Right lobe of liver (tissue), 4 donors: ENCODE data around the gene GPR141.

Source experiments
- POLR2A ChIP-seq: fragments of 450-650 bp; IDR thresholded peaks from one replicate; pipeline ENCODE4 v1.6.1; 2017; ENCODE audit warnings: antibody characterized with exemption, mild to moderate bottlenecking
- TF ChIP-seq, protein P1 (sequence below), 4 donors: fragments of 200-600 bp in 3 of 4; fragments of 450-650 bp in 1 of 4; IDR thresholded peaks; one replicate each; pipeline versions ENCODE4 v1.5.1 to v1.8.0; 2016 to 2022; ENCODE audit warnings: antibody characterized with exemption in 4 of 4, mild to moderate bottlenecking in 2 of 4
- donor health status: DM: no; HTN: no; CAD: no.
- donor health status: DM: no; HTN: no; CAD: no.
- donor health status: DM: no; HTN: yes; CAD: no.

DNA sequence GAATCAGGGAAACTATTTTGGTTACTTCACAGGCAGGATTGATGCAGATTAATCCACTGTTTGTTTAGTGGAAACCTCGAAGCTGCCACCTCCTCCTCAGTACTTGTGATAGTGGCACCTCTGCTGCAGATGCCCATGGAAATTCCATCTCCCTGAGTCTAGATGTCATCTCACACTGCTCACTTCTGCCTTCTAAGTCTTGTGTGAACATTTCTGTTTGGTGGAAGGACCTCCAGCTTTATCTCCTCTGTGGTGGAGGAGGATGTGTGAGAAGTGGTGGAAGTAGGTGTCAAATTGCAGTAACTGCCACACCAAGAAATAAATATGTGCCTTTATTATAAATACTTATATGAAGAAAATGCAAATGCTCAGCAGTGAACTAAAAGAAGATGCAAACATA, 25.8 kb upstream of the GPR141 start:
- TF ChIP-seq, protein P1, sequence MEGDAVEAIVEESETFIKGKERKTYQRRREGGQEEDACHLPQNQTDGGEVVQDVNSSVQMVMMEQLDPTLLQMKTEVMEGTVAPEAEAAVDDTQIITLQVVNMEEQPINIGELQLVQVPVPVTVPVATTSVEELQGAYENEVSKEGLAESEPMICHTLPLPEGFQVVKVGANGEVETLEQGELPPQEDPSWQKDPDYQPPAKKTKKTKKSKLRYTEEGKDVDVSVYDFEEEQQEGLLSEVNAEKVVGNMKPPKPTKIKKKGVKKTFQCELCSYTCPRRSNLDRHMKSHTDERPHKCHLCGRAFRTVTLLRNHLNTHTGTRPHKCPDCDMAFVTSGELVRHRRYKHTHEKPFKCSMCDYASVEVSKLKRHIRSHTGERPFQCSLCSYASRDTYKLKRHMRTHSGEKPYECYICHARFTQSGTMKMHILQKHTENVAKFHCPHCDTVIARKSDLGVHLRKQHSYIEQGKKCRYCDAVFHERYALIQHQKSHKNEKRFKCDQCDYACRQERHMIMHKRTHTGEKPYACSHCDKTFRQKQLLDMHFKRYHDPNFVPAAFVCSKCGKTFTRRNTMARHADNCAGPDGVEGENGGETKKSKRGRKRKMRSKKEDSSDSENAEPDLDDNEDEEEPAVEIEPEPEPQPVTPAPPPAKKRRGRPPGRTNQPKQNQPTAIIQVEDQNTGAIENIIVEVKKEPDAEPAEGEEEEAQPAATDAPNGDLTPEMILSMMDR (IDR thresholded peaks at IDR 0.05), result no peak
- no peak for TF ChIP-seq POLR2A
